ENCODE results near the gene DLK1.

DLK1 gene

GRCh38 chr14:100775351-100775830 lies 48.7 kb downstream of the DLK1 start:
- H3K4me3 ChIP-seq (ENCODE audit: low read length) = no peak overlapping the region
- DNase-seq (ENCODE audit: low read depth) = no peak
- TF ChIP-seq CTCF (IDR thresholded peaks at IDR 0.05; ENCODE audit: insufficient read depth, low read depth, low read length, missing control alignments) = no peak

- H3K4me3 ChIP-seq (ENCODE audit: low read length) = no peak overlapping the region
- TF ChIP-seq CTCF (IDR thresholded peaks at IDR 0.05; ENCODE audit: insufficient read depth, low read depth, low read length, missing control alignments) = no peak
- DNase-seq (ENCODE audit: low read depth) = no peak
Measured at GRCh38 chr14:100775831-100776591, 49.3 kb downstream of the DLK1 start.

GRCh38 chr14:100776681-100777365 lies 50.1 kb downstream of the DLK1 start:
- H3K4me3 ChIP-seq (ENCODE audit: low read length) = no peak overlapping the region
- no peak for TF ChIP-seq CTCF (IDR thresholded peaks at IDR 0.05; ENCODE audit: insufficient read depth, low read depth, low read length, missing control alignments)
- no peak for DNase-seq (ENCODE audit: low read depth)

- no peak overlapping the region for H3K4me3 ChIP-seq (ENCODE audit: low read length)
- DNase-seq (ENCODE audit: low read depth) = no peak
- TF ChIP-seq CTCF (IDR thresholded peaks at IDR 0.05; ENCODE audit: insufficient read depth, low read depth, low read length, missing control alignments) = no peak
Measured at GRCh38 chr14:100777366-100777817, 50.7 kb downstream of the DLK1 start.

- no peak for TF ChIP-seq CTCF (IDR thresholded peaks at IDR 0.05; ENCODE audit: insufficient read depth, low read depth, low read length, missing control alignments)
- no peak for DNase-seq (ENCODE audit: low read depth)
Measured at GRCh38 chr14:100777818-100778525, 51.3 kb downstream of the DLK1 start.

GRCh38 chr14:100778526-100778882 lies 51.8 kb downstream of the DLK1 start:
- H3K4me3 ChIP-seq (ENCODE audit: low read length) = no peak overlapping the region
- DNase-seq (ENCODE audit: low read depth) = no peak
- no peak for TF ChIP-seq CTCF (IDR thresholded peaks at IDR 0.05; ENCODE audit: insufficient read depth, low read depth, low read length, missing control alignments)

More at GRCh38 chr14:100777818-100778525, 51.3 kb downstream of the DLK1 start:
- H3K4me3 ChIP-seq (ENCODE audit: low read length) = no peak overlapping the region

Measured in epithelial cell of esophagus (primary cell).